ENCODE results near the gene CYTH2. TPM values are rescaled to one million over a fixed set of nuclear protein-coding genes. Genes with fewer than 3 reads are reported as not detected.

CYTH2 gene
- polyA plus RNA-seq, 1 of the 3 experiments (the other 2 are of a cell fraction): 69.5 TPM

- H3K9ac ChIP-seq: no peak overlapping the region
- H3K36me3 ChIP-seq (replicated peaks in 1 of 2; ENCODE audit: control insufficient read depth in 1 of 2, insufficient read depth in 2 of 2, low read length in 1 of 2): peaks cover 2 to 11% of the 10 kb centered on the region in 2 experiments
- ChIA-PET POLR2A (no interaction called here), CTCF (interaction anchor here (1.2 to 15.9 kb wide), 2 partner anchors 8 to 88 kb away, joined by 4 to 230 read pairs; no protein-coding TSS in a partner anchor)
- H3K9me3 ChIP-seq: no peaks in the 10 kb centered on the region
- no peak overlapping the region for H3K4me3 ChIP-seq (ENCODE audit: low read depth in 2 of 2, low read length in 1 of 2)
- DNase-seq: peak; percentile 74
- H3K4me1 ChIP-seq (ENCODE audit: control insufficient read depth in 1 of 2, insufficient read depth in 2 of 2, low read depth in 1 of 2, low read length in 1 of 2): peaks cover 0 to 14% of the 10 kb centered on the region in 2 experiments; a peak in 1 of 4 replicates
- H3K27ac ChIP-seq (ENCODE audit: low read depth in 2 of 2, low read length in 1 of 2): no peak overlapping the region
- H3F3A ChIP-seq (replicated peaks; ENCODE audit: insufficient read depth): peaks cover 18% of the 10 kb centered on the region
- no peak overlapping the region for H2AFZ ChIP-seq (ENCODE audit: low read depth)
- WGBS (ENCODE audit: low lambda C conversion rate): 24% methylated on average over 21 of the region's 59 CpGs
- H3K4me2 ChIP-seq: no peak overlapping the region
- H3K79me2 ChIP-seq (ENCODE audit: insufficient read depth): peaks cover 11% of the 10 kb centered on the region; the same call in 1 of the 2 replicates
- no peaks in the 10 kb centered on the region for H3K9me2 ChIP-seq
- no peaks in the 10 kb centered on the region for H4K20me1 ChIP-seq (ENCODE audit: insufficient read depth)
- TF ChIP-seq TEAD4 (IDR thresholded peaks at IDR 0.05; ENCODE audit: borderline replicate concordance, insufficient read depth): no peak
- no peak for TF ChIP-seq RXRA (IDR thresholded peaks at IDR 0.05; ENCODE audit: borderline replicate concordance, low read depth)
- TF ChIP-seq FOXJ3 (CRISPR knock-in tag; IDR thresholded peaks at IDR 0.05): no peak
- no peak for TF ChIP-seq CHD2 (IDR thresholded peaks at IDR 0.05; ENCODE audit: low read length, partially characterized antibody)
- no peak for TF ChIP-seq RCOR1 (IDR thresholded peaks at IDR 0.05; ENCODE audit: low read length)
- TF ChIP-seq NFIC (IDR thresholded peaks at IDR 0.05; ENCODE audit: borderline replicate concordance): no peak
- no peak for TF ChIP-seq RAD21 (IDR thresholded peaks at IDR 0.05; ENCODE audit: low read length)
- no peak for TF ChIP-seq JUND (IDR thresholded peaks at IDR 0.05)
- TF ChIP-seq YY1 (IDR thresholded peaks at IDR 0.05; ENCODE audit: low read depth): no peak
- no peaks in the 10 kb centered on the region for H3K27me3 ChIP-seq (ENCODE audit: insufficient read depth)
Measured at GRCh38 chr19:48498595-48499311, 29.6 kb downstream of the CYTH2 start.

- Histone ChIP-seq H4K20me1 (ENCODE audit: insufficient read depth) (no peaks in the 10 kb centered on the region), H3K79me2 (ENCODE audit: insufficient read depth) (peaks cover 6% of the 10 kb centered on the region; the same call in 1 of the 2 replicates), H2AFZ (ENCODE audit: low read depth) (no peak overlapping the region), H3K9me2 (no peaks in the 10 kb centered on the region), H3K9ac (no peak overlapping the region), H3K4me3 (ENCODE audit: low read depth in 2 of 2, low read length in 1 of 2) (no peak overlapping the region), H3K9me3 (no peaks in the 10 kb centered on the region), H3K4me2 (no peak overlapping the region), H3K36me3 (replicated peaks in 1 of 2; ENCODE audit: control insufficient read depth in 1 of 2, insufficient read depth in 2 of 2, low read length in 1 of 2) (peaks cover 2 to 11% of the 10 kb centered on the region in 2 experiments), H3K27me3 (ENCODE audit: insufficient read depth) (no peaks in the 10 kb centered on the region), H3F3A (replicated peaks; ENCODE audit: insufficient read depth) (peaks cover 18% of the 10 kb centered on the region), H3K4me1 (ENCODE audit: control insufficient read depth in 1 of 2, insufficient read depth in 2 of 2, low read depth in 1 of 2, low read length in 1 of 2) (peaks cover 0 to 10% of the 10 kb centered on the region in 2 experiments; a peak in 1 of 4 replicates), H3K27ac (ENCODE audit: low read depth in 2 of 2, low read length in 1 of 2) (no peak overlapping the region)
- WGBS (ENCODE audit: low lambda C conversion rate): 69% methylated on average over 41 of the region's 44 CpGs
- POLR2A ChIA-PET: no interaction called here
- TF ChIP-seq TAF1 (IDR thresholded peaks at IDR 0.05; ENCODE audit: borderline replicate concordance, low read depth, low read length): no peak
- no peak for TF ChIP-seq NRF1 (IDR thresholded peaks at IDR 0.05; ENCODE audit: low read depth, low read length)
- no peak for TF ChIP-seq GABPA (IDR thresholded peaks at IDR 0.05; ENCODE audit: low read depth)
- TF ChIP-seq SMC3 (IDR thresholded peaks at IDR 0.05; ENCODE audit: low read depth, low read length): no peak
- TF ChIP-seq TCF12 (IDR thresholded peaks at IDR 0.05): no peak
- TF ChIP-seq EP300 (IDR thresholded peaks at IDR 0.05; ENCODE audit: borderline replicate concordance in 1 of 2, low read depth in 1 of 2, low read length in 1 of 2): no peak
- no peak for TF ChIP-seq USF2 (IDR thresholded peaks at IDR 0.05; ENCODE audit: borderline replicate concordance, low read depth, low read length)
- TF ChIP-seq JUND (IDR thresholded peaks at IDR 0.05): no peak
- no peak for TF ChIP-seq CTCF (IDR thresholded peaks at IDR 0.05)
- no peak for TF ChIP-seq TEAD4 (IDR thresholded peaks at IDR 0.05; ENCODE audit: borderline replicate concordance, insufficient read depth)
- TF ChIP-seq SIN3A (IDR thresholded peaks at IDR 0.05; ENCODE audit: borderline replicate concordance, low read depth, low read length): no peak
- no peak for TF ChIP-seq RAD21 (IDR thresholded peaks at IDR 0.05; ENCODE audit: low read length)
- no peak for TF ChIP-seq RFX5 (IDR thresholded peaks at IDR 0.05; ENCODE audit: low read length)
- no peak for TF ChIP-seq YY1 (IDR thresholded peaks at IDR 0.05; ENCODE audit: low read depth)
- TF ChIP-seq RXRA (IDR thresholded peaks at IDR 0.05; ENCODE audit: borderline replicate concordance, low read depth): no peak
- no peak for TF ChIP-seq EZH2phosphoT487 (IDR thresholded peaks at IDR 0.05; ENCODE audit: borderline replicate concordance, low read depth)
- no peak for TF ChIP-seq MEF2A (IDR thresholded peaks at IDR 0.05; ENCODE audit: borderline replicate concordance, low read depth)
- TF ChIP-seq ELF1 (IDR thresholded peaks at IDR 0.05): no peak
- no peak for TF ChIP-seq GATA2 (CRISPR knock-in tag; IDR thresholded peaks at IDR 0.05)
- CTCF ChIA-PET: interaction anchor here (1.2 to 15.9 kb wide), 3 partner anchors 9 to 87 kb away, joined by 4 to 230 read pairs (median 7); no protein-coding TSS in a partner anchor
- no peak for DNase-seq
Measured at GRCh38 chr19:48499316-48500090, 30.3 kb downstream of the CYTH2 start.

Measured in SK-N-SH (cell line).